Right lobe of liver (tissue), 6 donors: ENCODE measurements around the gene LRP5. TPM values are rescaled to one million over a fixed set of nuclear protein-coding genes. Genes with fewer than 3 reads are reported as not detected.

Experiments used
- ATAC-seq, 4 donors: fragments of 200-7000 bp; cut with Tn5 transposase; one replicate each; pipeline ENCODE4 v1.9.1; 2020; ENCODE audit warnings: mild to moderate bottlenecking in 4 of 4, moderate library complexity in 4 of 4
- DNase-seq, 3 donors: peaks; one replicate each; pipeline ENCODE4 v3.0.0-alpha.2; 2020
- H3K27ac ChIP-seq, 3 donors: fragments of 200-600 bp; one replicate each; pipeline ENCODE4 v1.8.0; 2022
- H3K27me3 ChIP-seq, 2 donors: fragments of 200-600 bp; one replicate each; pipeline ENCODE4 v1.8.0; 2022
- H3K36me3 ChIP-seq, 4 donors: fragments of 200-600 bp; sonication (generic) in 1 of 4; one replicate each; pipeline versions ENCODE4 v1.5.1 to v1.8.0; 2017 to 2022; ENCODE audit warnings: control low read depth in 1 of 4
- H3K4me1 ChIP-seq, 4 donors: fragments of 200-600 bp; sonication (generic) in 1 of 4; one replicate each; pipeline versions ENCODE4 v1.5.1 to v1.8.0; 2017 to 2022; ENCODE audit warnings: control low read depth in 1 of 4
- H3K4me3 ChIP-seq, 3 donors: fragments of 200-600 bp; one replicate each; pipeline ENCODE4 v1.8.0; 2022
- H3K9me3 ChIP-seq, 4 donors: fragments of 200-600 bp; sonication (generic) in 1 of 4; one replicate each; pipeline versions ENCODE4 v1.5.1 to v1.8.0; 2017 to 2022; ENCODE audit warnings: control low read depth in 1 of 4
- CTCF ChIP-seq, 4 donors: fragments of 200-600 bp in 3 of 4; fragments of 450-650 bp in 1 of 4; IDR thresholded peaks; one replicate each; pipeline versions ENCODE4 v1.5.1 to v1.8.0; 2016 to 2022; ENCODE audit warnings: antibody characterized with exemption in 4 of 4, mild to moderate bottlenecking in 2 of 4
- POLR2A ChIP-seq: fragments of 450-650 bp; IDR thresholded peaks from one replicate; pipeline ENCODE4 v1.6.1; 2017; ENCODE audit warnings: antibody characterized with exemption, mild to moderate bottlenecking
- WGBS: methylation state at CpG from one replicate; pipeline ENCODE4 v1.1.6; 2018; ENCODE audit warnings: low coverage, low lambda C conversion rate; ENCODE audit not compliant: insufficient coverage; ENCODE audit errors: missing lambda C conversion rate; 5-methylcytosine and 5-hydroxymethylcytosine counted together
- intact Hi-C, 2 donors: fragments of 100-400 bp; cut with DNase I; formaldehyde crosslinking; loops; one replicate each; pipeline versions ENCODE4 v1.11.2 to v1.14.1; 2022
- total RNA-seq, 6 experiments: library from RNA; depleted of rRNA in 2 of 6; stranded (reverse); fragments of >200 nt in 2 of 6; fragmentation: NEBNext Ultra II Directional in 3 of 6; extraction: Animal tissue kit (Norgen Biotek cat#: 25700) in 3 of 6; gene quantifications; one replicate each; pipeline versions ENCODE4 v1.1.0 to v1.2.4, GENCODE V29; 2016 to 2023
- donor health status: DM: no; HTN: yes; CAD: no.
- donor health status: DM: no; HTN: no; CAD: no.
- donor health status: DM: no; HTN: no; CAD: no.
- donor health status: DM: no; HTN: yes; CAD: no.
- donor health status: DM: no; HTN: yes; CAD: no.

Gene LRP5
- total RNA-seq, 6 experiments from 2014 or later, result 74.4 to 120 (median 88.2) TPM

- TF ChIP-seq POLR2A (no peak), CTCF (IDR thresholded peaks at IDR 0.05) (no peak)
Observed at GRCh38 chr11:68308068-68308467, 4.3 kb upstream of the LRP5 start.

GRCh38 chr11:68309621-68310185, 2.7 kb upstream of the LRP5 start:
- H3K27ac ChIP-seq, result no peak overlapping the region

More at GRCh38 chr11:68308068-68308467, 4.3 kb upstream of the LRP5 start:
- no peak overlapping the region for H3K4me3 ChIP-seq
- H3K36me3 ChIP-seq, result no peaks in the 10 kb centered on the region
- H3K4me1 ChIP-seq, result peaks cover 0 to 5% (median 0%) of the 10 kb centered on the region in 4 donors
- intact Hi-C loops, result loop anchor here in 1 of 2 donors (10.0 kb wide), 1 partner anchor 77 kb away; no protein-coding TSS in a partner anchor
- ATAC-seq (no peak), DNase-seq (peak in 1 of 3 donors; percentile 51)
- 75% methylated on average over 5 of the region's 11 CpGs for WGBS
- no peak overlapping the region for H3K27ac ChIP-seq
- H3K9me3 ChIP-seq, result no peaks in the 10 kb centered on the region
- H3K27me3 ChIP-seq, result no peaks in the 10 kb centered on the region

GRCh38 chr11:68311160-68312116, 953 bp upstream of the LRP5 start:
- DNase-seq (no peak), ATAC-seq (no peak)
- intact Hi-C loops, result loop anchor here in 1 of 2 donors (10.0 kb wide), 1 partner anchor 73 kb away; no protein-coding TSS in a partner anchor
- TF ChIP-seq POLR2A (no peak), CTCF (IDR thresholded peaks at IDR 0.05) (no peak)
- peaks cover 0 to 17% (median 10%) of the 10 kb centered on the region in 4 donors for H3K4me1 ChIP-seq
- H3K27ac ChIP-seq, result peak overlapping the region in 1 of 3 donors; percentile 95
- WGBS, result 63% methylated on average over 19 of the region's 25 CpGs
- no peaks in the 10 kb centered on the region for H3K27me3 ChIP-seq
- H3K36me3 ChIP-seq, result no peaks in the 10 kb centered on the region
- peak overlapping the region in 1 of 3 donors; percentile 74 for H3K4me3 ChIP-seq
- H3K9me3 ChIP-seq, result no peaks in the 10 kb centered on the region

More at GRCh38 chr11:68309621-68310185, 2.7 kb upstream of the LRP5 start:
- Histone ChIP-seq H3K4me3 (no peak overlapping the region), H3K27me3 (no peaks in the 10 kb centered on the region), H3K4me1 (peaks cover 0 to 3% (median 0%) of the 10 kb centered on the region in 4 donors), H3K9me3 (no peaks in the 10 kb centered on the region), H3K36me3 (no peaks in the 10 kb centered on the region)
- TF ChIP-seq CTCF (IDR thresholded peaks at IDR 0.05) (no peak), POLR2A (no peak)
- DNase-seq (no peak), ATAC-seq (no peak)
- intact Hi-C loops, result loop anchor here (10.0 kb wide), 1 partner anchor 75 kb away; no protein-coding TSS in a partner anchor
- WGBS, result 88% methylated on average over 2 of the region's 2 CpGs

GRCh38 chr11:68312780-68313573, 586 bp downstream of the LRP5 start:
- peak in 1 of 3 donors; percentile 59 for DNase-seq
- H3K4me3 ChIP-seq, result peak overlapping the region; percentile 67 to 75 (median 74)
- intact Hi-C loops, result loop anchor here in 1 of 2 donors (10.0 kb wide), 1 partner anchor 72 kb away; no protein-coding TSS in a partner anchor
- H3K36me3 ChIP-seq, result no peaks in the 10 kb centered on the region
- ATAC-seq, result peak; percentile 1 to 8 (median 2)
- WGBS, result 0% methylated on average over 7 of the region's 102 CpGs
- no peaks in the 10 kb centered on the region for H3K9me3 ChIP-seq
- peak overlapping the region; percentile 93 to 95 (median 94) for H3K27ac ChIP-seq
- H3K4me1 ChIP-seq, result peaks cover 0 to 30% (median 16%) of the 10 kb centered on the region in 4 donors
- no peak for TF ChIP-seq CTCF (IDR thresholded peaks at IDR 0.05)
- TF ChIP-seq POLR2A, result peak; percentile 13
- H3K27me3 ChIP-seq, result no peaks in the 10 kb centered on the region
